K562 (cell line): ENCODE data around the gene LRRK2. TPM values are rescaled to one million over a fixed set of nuclear protein-coding genes. Genes with fewer than 3 reads are reported as not detected.

Experiments
- ATAC-seq: fragments of 200-7000 bp; cut with Tn5 transposase; 3 replicates; pipeline ENCODE4 v1.9.1; 2020; ENCODE audit warnings: moderate library complexity
- BruUV-seq: library from RNA; stranded (reverse); fragments of 400-500 nt; replicated peaks from 2 replicates; lab custom pipeline; 2021; lab: Mats Ljungman, UMichigan
- CTCF ChIA-PET: fragments of 300-600 bp; formaldehyde crosslinking; extraction: SDS; loops from one replicate; lab custom pipeline; 2021; ENCODE audit warnings: low intra/inter-chr PET ratio; lab: Yijun Ruan, JAX
- POLR2A ChIA-PET: fragments of 300-600, 350-650 bp; sonication (Branson Sonifier 250); formaldehyde crosslinking; extraction: SDS; loops from one replicate; lab custom pipeline; 2021; ENCODE audit warnings: antibody characterized with exemption, inconsistent platforms; lab: Yijun Ruan, JAX
- DNase-seq, 4 experiments: peaks; one replicate each; pipeline versions ENCODE4 v3.0.0 to v3.0.0-alpha.2; 2011 to 2018; ENCODE audit warnings: low spot score in 3 of 4, mixed read lengths in 3 of 4; ENCODE audit errors: extremely low read depth in 1 of 4
- FAIRE-seq: peaks from 2 replicates; lab custom pipeline; 2011; peaks lifted over from hg19 to GRCh38; lab: Jason Lieb, UNC
- H2AFZ ChIP-seq: 2 replicates; pipeline ENCODE4 v1.6.0; 2011; ENCODE audit warnings: low read depth, low read length, control low read depth, inconsistent platforms
- H3K27ac ChIP-seq: fragments of 200-600 bp; 3 replicates; pipeline ENCODE4 v1.8.0; 2011; ENCODE audit warnings: low read depth, mild to moderate bottlenecking, control low read depth, inconsistent platforms, low read length, moderate library complexity, mixed read lengths; ENCODE audit errors: extremely low read depth
- H3K27me3 ChIP-seq, 2 experiments: fragments of 300-600 bp in 1 of 2; 2 replicates in 1 of 2; 3 replicates in 1 of 2; pipeline versions ENCODE4 v1.6.0 to v1.8.0; 2011; ENCODE audit warnings: inconsistent platforms in 2 of 2, low read length in 2 of 2, mild to moderate bottlenecking in 1 of 2, mixed read lengths in 1 of 2, moderate library complexity in 1 of 2; ENCODE audit not compliant: control insufficient read depth in 2 of 2, insufficient read depth in 2 of 2
- H3K36me3 ChIP-seq: fragments of 300-600 bp; 3 replicates; pipeline ENCODE4 v1.8.0; 2011; ENCODE audit warnings: mild to moderate bottlenecking, low read length, inconsistent platforms; ENCODE audit not compliant: control insufficient read depth, insufficient read depth
- H3K4me1 ChIP-seq, 2 experiments: fragments of 200-600 bp in 1 of 2; replicated peaks in 1 of 2; 2 replicates in 1 of 2; 3 replicates in 1 of 2; pipeline versions ENCODE4 v1.5.1 to v1.8.0; 2011; ENCODE audit warnings: inconsistent platforms in 2 of 2, low read length in 2 of 2, mild to moderate bottlenecking in 1 of 2, mixed read lengths in 1 of 2, moderate library complexity in 1 of 2; ENCODE audit not compliant: control insufficient read depth in 2 of 2, insufficient read depth in 2 of 2
- H3K4me2 ChIP-seq: 2 replicates; pipeline ENCODE4 v1.6.1; 2011; ENCODE audit warnings: low read length, control low read depth, inconsistent platforms, mixed read lengths; ENCODE audit not compliant: insufficient read depth
- H3K4me3 ChIP-seq: fragments of 200-600 bp; sonication (generic), shearing (Covaris generic); 2 replicates; pipeline ENCODE4 v1.5.1; 2016; ENCODE audit warnings: control low read depth, inconsistent platforms
- H3K79me2 ChIP-seq: fragments of 200-600 bp; 3 replicates; pipeline ENCODE4 v1.8.0; 2011; ENCODE audit warnings: low read length, inconsistent platforms; ENCODE audit not compliant: control insufficient read depth, insufficient read depth
- H3K9ac ChIP-seq, 2 experiments: 2 replicates each; pipeline versions ENCODE4 v1.6.0 to v1.6.1; 2011; ENCODE audit warnings: low read depth in 2 of 2, low read length in 2 of 2, control low read depth in 1 of 2, inconsistent platforms in 1 of 2, mild to moderate bottlenecking in 1 of 2, mixed read lengths in 1 of 2; ENCODE audit not compliant: insufficient read depth in 1 of 2
- H3K9me1 ChIP-seq: one replicate; pipeline ENCODE4 v1.6.0; 2011; ENCODE audit warnings: inconsistent platforms, mild to moderate bottlenecking, low read length, moderate library complexity; ENCODE audit not compliant: control insufficient read depth, insufficient read depth
- H3K9me3 ChIP-seq: replicated peaks from 2 replicates; pipeline ENCODE4 v1.5.1; 2011; ENCODE audit warnings: low read depth, low read length, inconsistent platforms; ENCODE audit not compliant: control insufficient read depth, insufficient read depth
- H4K20me1 ChIP-seq: replicated peaks from 2 replicates; pipeline ENCODE4 v1.6.1; 2011; ENCODE audit warnings: low read length, inconsistent platforms, mixed read lengths; ENCODE audit not compliant: control insufficient read depth, insufficient read depth
- CXXC5 ChIP-seq: fragments of 250-450 bp; sonication (Bioruptor Pico); IDR thresholded peaks from 2 replicates; pipeline ENCODE4 v1.8.0; 2022; ENCODE audit warnings: inconsistent platforms, mild to moderate bottlenecking, moderate library complexity
- ETV6 ChIP-seq, 3 experiments: fragments of 150-350 bp in 1 of 3; sonication (generic) in 1 of 3; formaldehyde crosslinking in 1 of 3; IDR thresholded peaks; 2 replicates each; pipeline versions ENCODE4 v1.6.1 to v1.8.0; 2014 to 2022; ENCODE audit warnings: borderline replicate concordance in 2 of 3, low read depth in 2 of 3, antibody characterized with exemption in 1 of 3, low read length in 1 of 3, mild to moderate bottlenecking in 1 of 3, missing genetic modification reagents in 1 of 3
- EWSR1 ChIP-seq: fragments of 450-650 bp; IDR thresholded peaks from 2 replicates; pipeline ENCODE4 v1.6.1; 2018; ENCODE audit warnings: borderline replicate concordance, mild to moderate bottlenecking, low read depth, moderate library complexity; ENCODE audit not compliant: partially characterized antibody
- MEF2A ChIP-seq: IDR thresholded peaks from 2 replicates; pipeline ENCODE4 v1.6.1; 2011; ENCODE audit warnings: low read depth, mild to moderate bottlenecking, low read length, moderate library complexity; ENCODE audit not compliant: control insufficient read depth
- STAG1 ChIP-seq: sonication (generic); formaldehyde crosslinking; IDR thresholded peaks from 2 replicates; pipeline ENCODE4 v1.5.0; 2020; ENCODE audit warnings: missing genetic modification reagents, borderline replicate concordance
- TBP ChIP-seq: optimal IDR thresholded peaks from 2 replicates; pipeline ENCODE3; 2011; ENCODE audit warnings: low read depth, low read length, improper control_type of control experiment
- TCFL5 ChIP-seq: fragments of 250-450 bp; sonication (Bioruptor Pico); conservative IDR thresholded peaks from 2 replicates; pipeline ENCODE4 v1.6.1; 2021; ENCODE audit warnings: mild to moderate bottlenecking, moderate library complexity, matching md5 sums
- ZFP1 ChIP-seq: fragments of 450-650 bp; formaldehyde crosslinking; IDR thresholded peaks from 2 replicates; pipeline ENCODE4 v1.4.0; 2020; ENCODE audit warnings: mild to moderate bottlenecking, mixed read lengths
- ZKSCAN8 ChIP-seq: fragments of 200-800 bp; sonication (Bioruptor generic); IDR thresholded peaks from 2 replicates; pipeline ENCODE4 v1.6.1; 2016; ENCODE audit warnings: missing genetic modification characterization, missing compliant biosample characterization
- ZNF124 ChIP-seq: sonication (generic); formaldehyde crosslinking; IDR thresholded peaks from 2 replicates; pipeline ENCODE4 v1.8.1; 2022; ENCODE audit warnings: missing genetic modification reagents
- ZNF408 ChIP-seq: fragments of 250-450 bp; sonication (Bioruptor Pico); IDR thresholded peaks from 2 replicates; pipeline ENCODE4 v1.4.0; 2020; ENCODE audit warnings: low read depth, mild to moderate bottlenecking, moderate library complexity
- WGBS: fragments of 100-300 bp; shearing (Covaris generic); methylation state at CpG from one replicate; pipeline ENCODE4 v1.1.6; 2016; ENCODE audit warnings: low coverage, mixed read lengths; ENCODE audit not compliant: insufficient coverage; ENCODE audit errors: missing lambda C conversion rate; 5-methylcytosine and 5-hydroxymethylcytosine counted together
- in situ Hi-C: fragments of 300-500 bp; cut with MboI; formaldehyde crosslinking; loops from 4 replicates; pipeline ENCODE4 v1.15.0; 2018; ENCODE audit warnings: inconsistent platforms, mixed read lengths
- intact Hi-C: fragments of 100-400 bp; cut with micrococcal nuclease; formaldehyde crosslinking; loops from 2 replicates; pipeline ENCODE4 v1.14.2; 2022
- polyA plus RNA-seq, 8 experiments: library from polyadenylated mRNA; depleted of rRNA in 4 of 8; stranded (reverse) in 5 of 8; unstranded in 3 of 8; fragments of >200 nt; fragmentation: Nextera tagmentation in 2 of 8; fragmentation: Illumina TruSeq in 1 of 8; extraction: Ambion mirVana in 2 of 8; extraction: Trizol in 1 of 8; gene quantifications; 2 replicates each; pipeline versions ENCODE4 v1.2.1 to v1.2.3, GENCODE V29; 2011 to 2014; ENCODE audit warnings: inconsistent platforms in 1 of 8, missing spikeins in 1 of 8
- total RNA-seq, 7 experiments: library from RNA; depleted of rRNA in 6 of 7; stranded (reverse); fragments of >200 nt in 6 of 7; fragmentation: Illumina TruSeq in 2 of 7; extraction: Trizol in 2 of 7; gene quantifications; 2 replicates each; pipeline versions ENCODE4 v1.2.1 to v1.2.3, GENCODE V29; 2011 to 2021; ENCODE audit warnings: low replicate concordance in 1 of 7
- TF ChIP-seq, protein P1 (sequence below), 2 experiments: fragments of 450-650 bp in 1 of 2; sonication (generic) in 1 of 2; formaldehyde crosslinking; conservative IDR thresholded peaks; 2 replicates each; pipeline versions ENCODE4 v1.4.0 to v1.8.1; 2020 to 2022; ENCODE audit warnings: mild to moderate bottlenecking in 1 of 2, missing genetic modification reagents in 1 of 2

The LRRK2 gene
- total and polyA plus RNA-seq, 9 of the 15 experiments (the other 6 are each of a cell fraction or from before 2014, with no cell fraction given), result 0.03 to 0.89 (median 0.31) TPM

DNA sequence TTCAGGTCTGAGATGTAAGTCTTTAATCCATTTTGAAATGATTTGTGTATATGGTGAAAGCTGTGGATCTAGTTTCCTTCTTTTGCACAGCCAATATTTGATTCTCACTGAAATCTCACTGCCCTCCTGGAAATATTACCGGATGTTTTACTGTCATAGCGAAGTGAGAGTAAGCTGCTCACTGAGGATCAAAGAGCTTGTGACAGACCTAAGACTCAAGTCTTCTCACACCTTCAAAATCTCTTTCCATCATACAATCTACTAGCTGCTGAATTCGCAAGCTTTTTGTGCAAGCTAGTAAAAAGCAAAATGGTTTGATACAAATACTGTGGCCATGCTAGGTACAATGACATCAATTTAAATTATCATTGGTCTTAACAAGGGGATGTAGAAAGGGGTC lies 3.9 kb downstream of the LRRK2 start:
- FAIRE-seq (no peak), DNase-seq (no peak), ATAC-seq (no peak)
- intact Hi-C loops, result no loop called here
- Histone ChIP-seq H3K79me2 (no peaks in the 10 kb centered on the region), H3K9ac (no peak overlapping the region), H3K9me3 (no peaks in the 10 kb centered on the region), H3K4me3 (no peak overlapping the region), H3K4me2 (no peak overlapping the region), H3K36me3 (no peaks in the 10 kb centered on the region), H2AFZ (no peak overlapping the region), H3K4me1 (peaks cover 0 to 8% of the 10 kb centered on the region in 2 experiments; a peak in 1 of 5 replicates), H4K20me1 (no peaks in the 10 kb centered on the region), H3K27me3 (no peaks in the 10 kb centered on the region), H3K27ac (no peak overlapping the region), H3K9me1 (no peaks in the 10 kb centered on the region)
- WGBS, result 6% methylated on average over 3 of the region's 3 CpGs
- ChIA-PET CTCF (no interaction called here), POLR2A (no interaction called here)
- TF ChIP-seq TBP (no peak), ZKSCAN8 (CRISPR knock-in tag) (no peak), EWSR1 (no peak), MEF2A (no peak), ZNF124 (CRISPR knock-in tag) (no peak), STAG1 (no peak), ETV6 (IDR thresholded peaks at IDR 0.05; ENCODE audit: borderline replicate concordance in 1 of 2, low read depth in 2 of 2, low read length in 1 of 2) (no peak), ETV6 (CRISPR knock-in tag; IDR thresholded peaks at IDR 0.05; ENCODE audit: borderline replicate concordance) (no peak), ZNF408 (CRISPR knock-in tag) (no peak), CXXC5 (CRISPR knock-in tag) (no peak), TCFL5 (CRISPR knock-in tag) (no peak), ZFP1 (CRISPR knock-in tag) (no peak)
- TF ChIP-seq, protein P1, sequence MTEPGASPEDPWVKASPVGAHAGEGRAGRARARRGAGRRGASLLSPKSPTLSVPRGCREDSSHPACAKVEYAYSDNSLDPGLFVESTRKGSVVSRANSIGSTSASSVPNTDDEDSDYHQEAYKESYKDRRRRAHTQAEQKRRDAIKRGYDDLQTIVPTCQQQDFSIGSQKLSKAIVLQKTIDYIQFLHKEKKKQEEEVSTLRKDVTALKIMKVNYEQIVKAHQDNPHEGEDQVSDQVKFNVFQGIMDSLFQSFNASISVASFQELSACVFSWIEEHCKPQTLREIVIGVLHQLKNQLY (CRISPR knock-in tag; conservative IDR thresholded peaks at IDR 0.05), result no peak
- no TSS peak for BruUV-seq
- in situ Hi-C loops, result no loop called here
